RWPE1 (cell line): Measurements from ENCODE around the gene KIF16B.

ENCODE experiments used
- CTCF ChIA-PET: fragments of 350-600 bp; sonication (Branson Sonifier 250); formaldehyde crosslinking; extraction: SDS; loops from one replicate; lab custom pipeline; 2021; lab: Yijun Ruan, JAX
- POLR2A ChIA-PET: fragments of 400-600 bp; formaldehyde crosslinking; extraction: SDS; loops from one replicate; lab custom pipeline; 2020; ENCODE audit warnings: antibody characterized with exemption; ENCODE audit not compliant: low non-redundant PET; lab: Yijun Ruan, JAX
- DNase-seq: peaks from one replicate; pipeline ENCODE4 v3.0.0; 2012; ENCODE audit warnings: low spot score
- H3K27ac ChIP-seq: fragments of 450-650 bp; 2 replicates; pipeline ENCODE4 v1.5.1; 2017
- CTCF ChIP-seq: fragments of 450-650 bp; conservative IDR thresholded peaks from 2 replicates; pipeline ENCODE4 v1.5.1; 2017; ENCODE audit warnings: low read depth, mild to moderate bottlenecking

Gene KIF16B

GRCh38 chr20:16539280-16540021 is 33.8 kb downstream of the KIF16B start:
- POLR2A ChIA-PET: no interaction called here
- H3K27ac ChIP-seq: no peak overlapping the region
- no peak for DNase-seq
- TF ChIP-seq CTCF: no peak
- CTCF ChIA-PET: no interaction called here

- POLR2A ChIA-PET: no interaction called here
- CTCF ChIA-PET: no interaction called here
- TF ChIP-seq CTCF: no peak
- H3K27ac ChIP-seq: no peak overlapping the region
- DNase-seq: no peak
Observed at GRCh38 chr20:16538779-16539178, 34.5 kb downstream of the KIF16B start.

- no peak overlapping the region for H3K27ac ChIP-seq
- CTCF ChIA-PET: no interaction called here
- no peak for TF ChIP-seq CTCF
- no peak for DNase-seq
- POLR2A ChIA-PET: no interaction called here
Observed at GRCh38 chr20:16537918-16538317, 35.3 kb downstream of the KIF16B start.

GRCh38 chr20:16537025-16537665 is 36.1 kb downstream of the KIF16B start:
- ChIA-PET POLR2A (no interaction called here), CTCF (no interaction called here)
- no peak for TF ChIP-seq CTCF
- DNase-seq: no peak
- no peak overlapping the region for H3K27ac ChIP-seq

- CTCF ChIA-PET: no interaction called here
- no peak for DNase-seq
- TF ChIP-seq CTCF: no peak
- H3K27ac ChIP-seq: no peak overlapping the region
- POLR2A ChIA-PET: no interaction called here
Observed at GRCh38 chr20:16535277-16535676, 38.0 kb downstream of the KIF16B start.

GRCh38 chr20:16533502-16533901 is 39.7 kb downstream of the KIF16B start:
- no peak overlapping the region for H3K27ac ChIP-seq
- DNase-seq: no peak
- no peak for TF ChIP-seq CTCF
- ChIA-PET POLR2A (no interaction called here), CTCF (no interaction called here)
